ENCODE measurements around the gene ZNF385D. TPM values are rescaled to one million over a fixed set of nuclear protein-coding genes. Genes with fewer than 3 reads are reported as not detected.

The ZNF385D gene
- total and polyA plus RNA-seq, 2 of the 13 experiments (the other 11 are each of a cell fraction or from before 2014, with no cell fraction given): not detected

DNA sequence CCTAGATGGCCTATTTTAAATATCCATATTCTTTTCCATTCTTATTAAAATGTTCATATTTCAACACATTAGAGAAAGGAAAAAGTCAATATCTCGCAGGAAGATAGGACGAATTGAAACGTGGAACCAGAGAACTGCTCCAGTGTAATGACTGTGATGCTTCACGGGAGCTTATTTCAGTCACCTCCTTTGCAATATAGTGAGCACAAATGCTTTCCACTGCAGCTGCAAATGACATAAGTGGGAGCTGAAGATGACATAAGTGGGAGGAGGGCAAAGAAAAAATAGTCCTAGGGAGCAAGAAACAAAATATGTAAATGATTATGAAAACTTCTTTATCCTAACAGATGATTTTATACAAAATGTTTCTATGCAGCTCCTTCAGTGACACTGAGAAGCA lies 324.1 kb downstream of the ZNF385D start (continued):
- TF ChIP-seq GLI4 (CRISPR knock-in tag; IDR thresholded peaks at IDR 0.05; ENCODE audit: borderline replicate concordance): no peak
- no peak for TF ChIP-seq NFE2 (CRISPR knock-in tag; IDR thresholded peaks at IDR 0.05)
- TF ChIP-seq NCOA5 (CRISPR knock-in tag; IDR thresholded peaks at IDR 0.05): no peak
- TF ChIP-seq ATAD3A (CRISPR knock-in tag; IDR thresholded peaks at IDR 0.05): no peak
- TF ChIP-seq, protein P1, sequence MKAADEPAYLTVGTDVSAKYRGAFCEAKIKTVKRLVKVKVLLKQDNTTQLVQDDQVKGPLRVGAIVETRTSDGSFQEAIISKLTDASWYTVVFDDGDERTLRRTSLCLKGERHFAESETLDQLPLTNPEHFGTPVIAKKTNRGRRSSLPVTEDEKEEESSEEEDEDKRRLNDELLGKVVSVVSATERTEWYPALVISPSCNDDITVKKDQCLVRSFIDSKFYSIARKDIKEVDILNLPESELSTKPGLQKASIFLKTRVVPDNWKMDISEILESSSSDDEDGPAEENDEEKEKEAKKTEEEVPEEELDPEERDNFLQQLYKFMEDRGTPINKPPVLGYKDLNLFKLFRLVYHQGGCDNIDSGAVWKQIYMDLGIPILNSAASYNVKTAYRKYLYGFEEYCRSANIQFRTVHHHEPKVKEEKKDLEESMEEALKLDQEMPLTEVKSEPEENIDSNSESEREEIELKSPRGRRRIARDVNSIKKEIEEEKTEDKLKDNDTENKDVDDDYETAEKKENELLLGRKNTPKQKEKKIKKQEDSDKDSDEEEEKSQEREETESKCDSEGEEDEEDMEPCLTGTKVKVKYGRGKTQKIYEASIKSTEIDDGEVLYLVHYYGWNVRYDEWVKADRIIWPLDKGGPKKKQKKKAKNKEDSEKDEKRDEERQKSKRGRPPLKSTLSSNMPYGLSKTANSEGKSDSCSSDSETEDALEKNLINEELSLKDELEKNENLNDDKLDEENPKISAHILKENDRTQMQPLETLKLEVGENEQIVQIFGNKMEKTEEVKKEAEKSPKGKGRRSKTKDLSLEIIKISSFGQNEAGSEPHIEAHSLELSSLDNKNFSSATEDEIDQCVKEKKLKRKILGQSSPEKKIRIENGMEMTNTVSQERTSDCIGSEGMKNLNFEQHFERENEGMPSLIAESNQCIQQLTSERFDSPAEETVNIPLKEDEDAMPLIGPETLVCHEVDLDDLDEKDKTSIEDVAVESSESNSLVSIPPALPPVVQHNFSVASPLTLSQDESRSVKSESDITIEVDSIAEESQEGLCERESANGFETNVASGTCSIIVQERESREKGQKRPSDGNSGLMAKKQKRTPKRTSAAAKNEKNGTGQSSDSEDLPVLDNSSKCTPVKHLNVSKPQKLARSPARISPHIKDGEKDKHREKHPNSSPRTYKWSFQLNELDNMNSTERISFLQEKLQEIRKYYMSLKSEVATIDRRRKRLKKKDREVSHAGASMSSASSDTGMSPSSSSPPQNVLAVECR (CRISPR knock-in tag; IDR thresholded peaks at IDR 0.05; ENCODE audit: borderline replicate concordance): no peak
- TF ChIP-seq, protein P2, sequence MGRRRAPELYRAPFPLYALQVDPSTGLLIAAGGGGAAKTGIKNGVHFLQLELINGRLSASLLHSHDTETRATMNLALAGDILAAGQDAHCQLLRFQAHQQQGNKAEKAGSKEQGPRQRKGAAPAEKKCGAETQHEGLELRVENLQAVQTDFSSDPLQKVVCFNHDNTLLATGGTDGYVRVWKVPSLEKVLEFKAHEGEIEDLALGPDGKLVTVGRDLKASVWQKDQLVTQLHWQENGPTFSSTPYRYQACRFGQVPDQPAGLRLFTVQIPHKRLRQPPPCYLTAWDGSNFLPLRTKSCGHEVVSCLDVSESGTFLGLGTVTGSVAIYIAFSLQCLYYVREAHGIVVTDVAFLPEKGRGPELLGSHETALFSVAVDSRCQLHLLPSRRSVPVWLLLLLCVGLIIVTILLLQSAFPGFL (CRISPR knock-in tag; IDR thresholded peaks at IDR 0.05): no peak
- no peak for TF ChIP-seq RBM22 (optimal IDR thresholded peaks at IDR 0.05; ENCODE audit: low read length)
- TF ChIP-seq, protein P3, sequence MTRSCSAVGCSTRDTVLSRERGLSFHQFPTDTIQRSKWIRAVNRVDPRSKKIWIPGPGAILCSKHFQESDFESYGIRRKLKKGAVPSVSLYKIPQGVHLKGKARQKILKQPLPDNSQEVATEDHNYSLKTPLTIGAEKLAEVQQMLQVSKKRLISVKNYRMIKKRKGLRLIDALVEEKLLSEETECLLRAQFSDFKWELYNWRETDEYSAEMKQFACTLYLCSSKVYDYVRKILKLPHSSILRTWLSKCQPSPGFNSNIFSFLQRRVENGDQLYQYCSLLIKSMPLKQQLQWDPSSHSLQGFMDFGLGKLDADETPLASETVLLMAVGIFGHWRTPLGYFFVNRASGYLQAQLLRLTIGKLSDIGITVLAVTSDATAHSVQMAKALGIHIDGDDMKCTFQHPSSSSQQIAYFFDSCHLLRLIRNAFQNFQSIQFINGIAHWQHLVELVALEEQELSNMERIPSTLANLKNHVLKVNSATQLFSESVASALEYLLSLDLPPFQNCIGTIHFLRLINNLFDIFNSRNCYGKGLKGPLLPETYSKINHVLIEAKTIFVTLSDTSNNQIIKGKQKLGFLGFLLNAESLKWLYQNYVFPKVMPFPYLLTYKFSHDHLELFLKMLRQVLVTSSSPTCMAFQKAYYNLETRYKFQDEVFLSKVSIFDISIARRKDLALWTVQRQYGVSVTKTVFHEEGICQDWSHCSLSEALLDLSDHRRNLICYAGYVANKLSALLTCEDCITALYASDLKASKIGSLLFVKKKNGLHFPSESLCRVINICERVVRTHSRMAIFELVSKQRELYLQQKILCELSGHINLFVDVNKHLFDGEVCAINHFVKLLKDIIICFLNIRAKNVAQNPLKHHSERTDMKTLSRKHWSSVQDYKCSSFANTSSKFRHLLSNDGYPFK (CRISPR knock-in tag; IDR thresholded peaks at IDR 0.05; ENCODE audit: borderline replicate concordance): no peak
- TF ChIP-seq, protein P4, sequence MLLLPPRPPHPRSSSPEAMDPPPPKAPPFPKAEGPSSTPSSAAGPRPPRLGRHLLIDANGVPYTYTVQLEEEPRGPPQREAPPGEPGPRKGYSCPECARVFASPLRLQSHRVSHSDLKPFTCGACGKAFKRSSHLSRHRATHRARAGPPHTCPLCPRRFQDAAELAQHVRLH (CRISPR knock-in tag; IDR thresholded peaks at IDR 0.05; ENCODE audit: borderline replicate concordance, low read depth): no peak
- TF ChIP-seq ZNF777 (CRISPR knock-in tag; IDR thresholded peaks at IDR 0.05): no peak
- TF ChIP-seq ZNF136 (CRISPR knock-in tag; IDR thresholded peaks at IDR 0.05; ENCODE audit: low read depth): no peak

All from HepG2 (cell line).